ENCODE results near the gene APOC3.

DNA sequence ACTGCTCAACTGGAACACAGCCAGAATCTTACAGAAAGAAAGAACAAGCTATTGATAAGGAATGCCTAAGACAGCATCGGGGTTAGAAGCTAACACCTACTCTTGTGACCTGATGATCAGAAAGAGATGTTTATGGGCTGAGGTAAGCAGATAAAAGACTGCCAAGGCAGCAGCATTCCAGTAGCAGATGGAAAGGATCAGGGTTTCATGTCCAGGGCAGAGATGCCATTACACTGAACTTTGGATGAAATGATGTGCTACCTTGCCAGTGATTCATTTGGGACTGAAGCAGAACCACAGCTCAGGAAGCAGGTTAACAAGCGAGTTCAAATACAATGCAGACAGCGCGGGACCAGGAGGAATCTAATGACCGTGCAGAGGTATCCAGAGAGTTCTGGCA, 34.8 kb downstream of the APOC3 start:
- TF ChIP-seq OVOL2 (CRISPR knock-in tag; IDR thresholded peaks at IDR 0.05; ENCODE audit: borderline replicate concordance) (no peak), NFE2L1 (CRISPR knock-in tag; IDR thresholded peaks at IDR 0.05) (no peak), JUN (CRISPR knock-in tag; IDR thresholded peaks at IDR 0.05) (no peak), MXD4 (CRISPR knock-in tag; IDR thresholded peaks at IDR 0.05; ENCODE audit: borderline replicate concordance) (no peak), NR3C1 (CRISPR knock-in tag; conservative IDR thresholded peaks at IDR 0.05; ENCODE audit: low read depth) (no peak)
- TF ChIP-seq, protein P1, sequence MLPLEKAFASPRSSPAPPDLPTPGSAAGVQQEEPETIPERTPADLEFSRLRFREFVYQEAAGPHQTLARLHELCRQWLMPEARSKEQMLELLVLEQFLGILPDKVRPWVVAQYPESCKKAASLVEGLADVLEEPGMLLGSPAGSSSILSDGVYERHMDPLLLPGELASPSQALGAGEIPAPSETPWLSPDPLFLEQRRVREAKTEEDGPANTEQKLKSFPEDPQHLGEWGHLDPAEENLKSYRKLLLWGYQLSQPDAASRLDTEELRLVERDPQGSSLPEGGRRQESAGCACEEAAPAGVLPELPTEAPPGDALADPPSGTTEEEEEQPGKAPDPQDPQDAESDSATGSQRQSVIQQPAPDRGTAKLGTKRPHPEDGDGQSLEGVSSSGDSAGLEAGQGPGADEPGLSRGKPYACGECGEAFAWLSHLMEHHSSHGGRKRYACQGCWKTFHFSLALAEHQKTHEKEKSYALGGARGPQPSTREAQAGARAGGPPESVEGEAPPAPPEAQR (CRISPR knock-in tag; IDR thresholded peaks at IDR 0.05) = no peak
- TF ChIP-seq, protein P2, sequence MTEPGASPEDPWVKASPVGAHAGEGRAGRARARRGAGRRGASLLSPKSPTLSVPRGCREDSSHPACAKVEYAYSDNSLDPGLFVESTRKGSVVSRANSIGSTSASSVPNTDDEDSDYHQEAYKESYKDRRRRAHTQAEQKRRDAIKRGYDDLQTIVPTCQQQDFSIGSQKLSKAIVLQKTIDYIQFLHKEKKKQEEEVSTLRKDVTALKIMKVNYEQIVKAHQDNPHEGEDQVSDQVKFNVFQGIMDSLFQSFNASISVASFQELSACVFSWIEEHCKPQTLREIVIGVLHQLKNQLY (CRISPR knock-in tag; IDR thresholded peaks at IDR 0.05) = no peak
- TF ChIP-seq, protein P3, sequence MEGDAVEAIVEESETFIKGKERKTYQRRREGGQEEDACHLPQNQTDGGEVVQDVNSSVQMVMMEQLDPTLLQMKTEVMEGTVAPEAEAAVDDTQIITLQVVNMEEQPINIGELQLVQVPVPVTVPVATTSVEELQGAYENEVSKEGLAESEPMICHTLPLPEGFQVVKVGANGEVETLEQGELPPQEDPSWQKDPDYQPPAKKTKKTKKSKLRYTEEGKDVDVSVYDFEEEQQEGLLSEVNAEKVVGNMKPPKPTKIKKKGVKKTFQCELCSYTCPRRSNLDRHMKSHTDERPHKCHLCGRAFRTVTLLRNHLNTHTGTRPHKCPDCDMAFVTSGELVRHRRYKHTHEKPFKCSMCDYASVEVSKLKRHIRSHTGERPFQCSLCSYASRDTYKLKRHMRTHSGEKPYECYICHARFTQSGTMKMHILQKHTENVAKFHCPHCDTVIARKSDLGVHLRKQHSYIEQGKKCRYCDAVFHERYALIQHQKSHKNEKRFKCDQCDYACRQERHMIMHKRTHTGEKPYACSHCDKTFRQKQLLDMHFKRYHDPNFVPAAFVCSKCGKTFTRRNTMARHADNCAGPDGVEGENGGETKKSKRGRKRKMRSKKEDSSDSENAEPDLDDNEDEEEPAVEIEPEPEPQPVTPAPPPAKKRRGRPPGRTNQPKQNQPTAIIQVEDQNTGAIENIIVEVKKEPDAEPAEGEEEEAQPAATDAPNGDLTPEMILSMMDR (IDR thresholded peaks at IDR 0.05) = no peak
- TF ChIP-seq, protein P4, sequence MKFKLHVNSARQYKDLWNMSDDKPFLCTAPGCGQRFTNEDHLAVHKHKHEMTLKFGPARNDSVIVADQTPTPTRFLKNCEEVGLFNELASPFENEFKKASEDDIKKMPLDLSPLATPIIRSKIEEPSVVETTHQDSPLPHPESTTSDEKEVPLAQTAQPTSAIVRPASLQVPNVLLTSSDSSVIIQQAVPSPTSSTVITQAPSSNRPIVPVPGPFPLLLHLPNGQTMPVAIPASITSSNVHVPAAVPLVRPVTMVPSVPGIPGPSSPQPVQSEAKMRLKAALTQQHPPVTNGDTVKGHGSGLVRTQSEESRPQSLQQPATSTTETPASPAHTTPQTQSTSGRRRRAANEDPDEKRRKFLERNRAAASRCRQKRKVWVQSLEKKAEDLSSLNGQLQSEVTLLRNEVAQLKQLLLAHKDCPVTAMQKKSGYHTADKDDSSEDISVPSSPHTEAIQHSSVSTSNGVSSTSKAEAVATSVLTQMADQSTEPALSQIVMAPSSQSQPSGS (CRISPR knock-in tag; IDR thresholded peaks at IDR 0.05; ENCODE audit: borderline replicate concordance, low read depth) = no peak
- TF ChIP-seq, protein P5, sequence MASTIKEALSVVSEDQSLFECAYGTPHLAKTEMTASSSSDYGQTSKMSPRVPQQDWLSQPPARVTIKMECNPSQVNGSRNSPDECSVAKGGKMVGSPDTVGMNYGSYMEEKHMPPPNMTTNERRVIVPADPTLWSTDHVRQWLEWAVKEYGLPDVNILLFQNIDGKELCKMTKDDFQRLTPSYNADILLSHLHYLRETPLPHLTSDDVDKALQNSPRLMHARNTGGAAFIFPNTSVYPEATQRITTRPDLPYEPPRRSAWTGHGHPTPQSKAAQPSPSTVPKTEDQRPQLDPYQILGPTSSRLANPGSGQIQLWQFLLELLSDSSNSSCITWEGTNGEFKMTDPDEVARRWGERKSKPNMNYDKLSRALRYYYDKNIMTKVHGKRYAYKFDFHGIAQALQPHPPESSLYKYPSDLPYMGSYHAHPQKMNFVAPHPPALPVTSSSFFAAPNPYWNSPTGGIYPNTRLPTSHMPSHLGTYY (CRISPR knock-in tag; IDR thresholded peaks at IDR 0.05) = no peak

Data from WTC11 (cell line).